ENCODE measurements around the gene LYSMD4.

Gene LYSMD4

DNA sequence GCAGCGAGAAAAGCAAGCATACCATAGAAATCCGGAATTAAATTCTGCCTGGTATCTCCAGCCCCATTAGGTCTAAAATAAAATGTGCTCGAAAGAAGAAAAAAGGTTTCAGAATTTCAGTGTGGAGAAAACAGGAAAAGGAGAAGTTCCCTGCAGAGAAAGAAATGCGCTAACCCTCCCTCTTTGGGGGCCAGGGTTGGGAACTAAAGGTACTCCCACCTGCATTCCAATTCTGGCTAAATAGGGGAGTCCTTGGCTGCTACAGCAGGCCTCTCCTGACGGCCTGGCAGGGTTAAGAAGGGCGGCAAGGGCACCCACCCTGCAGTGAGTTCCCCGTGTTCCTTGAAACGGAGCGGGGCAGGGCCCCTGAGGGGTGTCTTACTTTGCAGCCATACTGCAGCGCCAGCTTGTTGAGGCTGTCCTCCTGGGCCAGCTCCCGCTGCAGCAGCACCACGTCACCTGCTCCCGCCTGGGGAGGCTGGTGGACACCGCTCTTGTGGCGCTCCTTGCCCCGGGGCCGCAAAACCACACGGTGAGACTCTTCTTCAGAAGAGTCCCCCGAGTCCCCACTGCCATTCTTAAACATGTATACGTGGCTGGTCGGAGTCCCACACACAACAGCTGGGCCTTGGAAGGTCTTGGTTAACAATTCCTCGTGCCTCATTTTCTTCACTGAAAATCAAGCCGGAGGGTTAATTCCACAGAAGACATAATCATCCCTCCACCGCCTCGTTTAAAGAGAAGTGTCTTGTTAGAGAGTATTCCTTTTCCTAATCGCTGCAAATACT is 1.7 kb downstream of the LYSMD4 start:
- Histone ChIP-seq H3K27ac (ENCODE audit: extremely low read depth, low read depth, low read length) (no peak overlapping the region), H3K4me3 (ENCODE audit: low read depth, low read length) (no peak overlapping the region), H3K36me3 (ENCODE audit: control insufficient read depth in 2 of 2, insufficient read depth in 1 of 2, low read length in 2 of 2) (peaks cover 0 to 32% of the 10 kb centered on the region in 2 experiments; a peak in 2 of 3 replicates), H3K4me1 (ENCODE audit: control insufficient read depth, insufficient read depth, low read length) (peaks cover 5% of the 10 kb centered on the region; the same call in 1 of the 2 replicates), H3K9me3 (ENCODE audit: control insufficient read depth, insufficient read depth, low read depth, low read length) (no peaks in the 10 kb centered on the region)
- POLR2A ChIA-PET, result interaction anchor here (2.0 kb wide), 1 partner anchor 166 kb away, joined by 4 read pairs; the partner anchor contains the start of gene MEF2A
- CTCF ChIA-PET, result interaction anchor here (0.6 to 4.2 kb wide), 7 partner anchors 10 to 975 kb away, joined by 3 to 26 read pairs (median 9); no protein-coding TSS in a partner anchor
- TF ChIP-seq ZNF404 (tag by site-specific recombination; IDR thresholded peaks at IDR 0.05) (no peak), ZNF202 (tag by site-specific recombination; IDR thresholded peaks at IDR 0.05; ENCODE audit: borderline replicate concordance) (0 out of 2 replicates have a peak, but pooled peaks have one; percentile 12)

GRCh38 chr15:99729920-99730319 is 3.3 kb downstream of the LYSMD4 start:
- peak; percentile 57 for TF ChIP-seq ZNF654 (tag by site-specific recombination; IDR thresholded peaks at IDR 0.05; ENCODE audit: low read depth)
- TF ChIP-seq, protein P1, sequence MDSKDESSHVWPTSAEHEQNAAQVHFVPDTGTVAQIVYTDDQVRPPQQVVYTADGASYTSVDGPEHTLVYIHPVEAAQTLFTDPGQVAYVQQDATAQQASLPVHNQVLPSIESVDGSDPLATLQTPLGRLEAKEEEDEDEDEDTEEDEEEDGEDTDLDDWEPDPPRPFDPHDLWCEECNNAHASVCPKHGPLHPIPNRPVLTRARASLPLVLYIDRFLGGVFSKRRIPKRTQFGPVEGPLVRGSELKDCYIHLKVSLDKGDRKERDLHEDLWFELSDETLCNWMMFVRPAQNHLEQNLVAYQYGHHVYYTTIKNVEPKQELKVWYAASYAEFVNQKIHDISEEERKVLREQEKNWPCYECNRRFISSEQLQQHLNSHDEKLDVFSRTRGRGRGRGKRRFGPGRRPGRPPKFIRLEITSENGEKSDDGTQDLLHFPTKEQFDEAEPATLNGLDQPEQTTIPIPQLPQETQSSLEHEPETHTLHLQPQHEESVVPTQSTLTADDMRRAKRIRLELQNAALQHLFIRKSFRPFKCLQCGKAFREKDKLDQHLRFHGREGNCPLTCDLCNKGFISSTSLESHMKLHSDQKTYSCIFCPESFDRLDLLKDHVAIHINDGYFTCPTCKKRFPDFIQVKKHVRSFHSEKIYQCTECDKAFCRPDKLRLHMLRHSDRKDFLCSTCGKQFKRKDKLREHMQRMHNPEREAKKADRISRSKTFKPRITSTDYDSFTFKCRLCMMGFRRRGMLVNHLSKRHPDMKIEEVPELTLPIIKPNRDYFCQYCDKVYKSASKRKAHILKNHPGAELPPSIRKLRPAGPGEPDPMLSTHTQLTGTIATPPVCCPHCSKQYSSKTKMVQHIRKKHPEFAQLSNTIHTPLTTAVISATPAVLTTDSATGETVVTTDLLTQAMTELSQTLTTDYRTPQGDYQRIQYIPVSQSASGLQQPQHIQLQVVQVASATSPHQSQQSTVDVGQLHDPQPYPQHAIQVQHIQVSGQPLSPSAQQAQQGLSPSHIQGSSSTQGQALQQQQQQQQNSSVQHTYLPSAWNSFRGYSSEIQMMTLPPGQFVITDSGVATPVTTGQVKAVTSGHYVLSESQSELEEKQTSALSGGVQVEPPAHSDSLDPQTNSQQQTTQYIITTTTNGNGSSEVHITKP (tag by site-specific recombination; IDR thresholded peaks at IDR 0.05), result peak; percentile 60
- TF ChIP-seq ZBTB17 (tag by site-specific recombination; IDR thresholded peaks at IDR 0.05), result 0 out of 2 replicates have a peak, but pooled peaks have one; percentile 12
- TF ChIP-seq ZNF623 (tag by site-specific recombination; IDR thresholded peaks at IDR 0.05), result no peak
- peak; percentile 61 for TF ChIP-seq PRDM1 (tag by site-specific recombination; IDR thresholded peaks at IDR 0.05)
- TF ChIP-seq ZNF391 (tag by site-specific recombination; IDR thresholded peaks at IDR 0.05; ENCODE audit: borderline replicate concordance, low read depth), result no peak
- TF ChIP-seq, protein P2, sequence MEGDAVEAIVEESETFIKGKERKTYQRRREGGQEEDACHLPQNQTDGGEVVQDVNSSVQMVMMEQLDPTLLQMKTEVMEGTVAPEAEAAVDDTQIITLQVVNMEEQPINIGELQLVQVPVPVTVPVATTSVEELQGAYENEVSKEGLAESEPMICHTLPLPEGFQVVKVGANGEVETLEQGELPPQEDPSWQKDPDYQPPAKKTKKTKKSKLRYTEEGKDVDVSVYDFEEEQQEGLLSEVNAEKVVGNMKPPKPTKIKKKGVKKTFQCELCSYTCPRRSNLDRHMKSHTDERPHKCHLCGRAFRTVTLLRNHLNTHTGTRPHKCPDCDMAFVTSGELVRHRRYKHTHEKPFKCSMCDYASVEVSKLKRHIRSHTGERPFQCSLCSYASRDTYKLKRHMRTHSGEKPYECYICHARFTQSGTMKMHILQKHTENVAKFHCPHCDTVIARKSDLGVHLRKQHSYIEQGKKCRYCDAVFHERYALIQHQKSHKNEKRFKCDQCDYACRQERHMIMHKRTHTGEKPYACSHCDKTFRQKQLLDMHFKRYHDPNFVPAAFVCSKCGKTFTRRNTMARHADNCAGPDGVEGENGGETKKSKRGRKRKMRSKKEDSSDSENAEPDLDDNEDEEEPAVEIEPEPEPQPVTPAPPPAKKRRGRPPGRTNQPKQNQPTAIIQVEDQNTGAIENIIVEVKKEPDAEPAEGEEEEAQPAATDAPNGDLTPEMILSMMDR (tag by site-specific recombination; IDR thresholded peaks at IDR 0.05), result peak; percentile 60; the same call in 1 of the 2 replicates
- Histone ChIP-seq H3K4me3 (ENCODE audit: low read depth, low read length) (no peak overlapping the region), H3K4me1 (ENCODE audit: control insufficient read depth, insufficient read depth, low read length) (peaks cover 5% of the 10 kb centered on the region; the same call in 1 of the 2 replicates), H3K27ac (ENCODE audit: extremely low read depth, low read depth, low read length) (no peak overlapping the region), H3K9me3 (ENCODE audit: control insufficient read depth, insufficient read depth, low read depth, low read length) (no peaks in the 10 kb centered on the region), H3K36me3 (ENCODE audit: control insufficient read depth in 2 of 2, insufficient read depth in 1 of 2, low read length in 2 of 2) (peaks cover 0 to 32% of the 10 kb centered on the region in 2 experiments; a peak in 2 of 3 replicates)
- POLR2A ChIA-PET, result no interaction called here
- CTCF ChIA-PET, result interaction anchor here (0.8 to 4.2 kb wide), 8 partner anchors 11 to 462 kb away, joined by 3 to 22 read pairs (median 4); no protein-coding TSS in a partner anchor

DNA sequence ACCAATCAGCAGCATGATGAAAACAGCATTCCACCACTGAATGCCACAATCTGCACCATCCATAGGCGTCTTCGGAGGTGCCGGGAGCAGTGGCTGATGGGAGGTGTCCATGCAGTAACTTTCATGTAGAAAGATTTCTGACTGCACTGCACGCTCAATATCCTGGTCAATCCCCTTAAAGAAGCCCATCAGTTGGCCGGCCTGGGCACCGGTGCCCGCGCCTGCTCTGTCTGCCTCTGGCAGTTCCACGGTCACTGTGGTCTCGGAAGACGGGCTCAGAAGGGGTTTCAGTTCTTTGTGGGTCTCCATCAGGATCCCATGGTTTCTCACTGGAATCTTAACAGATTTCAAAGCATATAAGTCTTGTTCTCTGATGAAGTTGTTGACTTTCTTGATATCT is 3.9 kb downstream of the LYSMD4 start:
- Histone ChIP-seq H3K4me1 (ENCODE audit: control insufficient read depth, insufficient read depth, low read length) (peaks cover 5% of the 10 kb centered on the region; the same call in 1 of the 2 replicates), H3K9me3 (ENCODE audit: control insufficient read depth, insufficient read depth, low read depth, low read length) (no peaks in the 10 kb centered on the region), H3K4me3 (ENCODE audit: low read depth, low read length) (no peak overlapping the region), H3K36me3 (ENCODE audit: control insufficient read depth in 2 of 2, insufficient read depth in 1 of 2, low read length in 2 of 2) (peaks cover 0 to 32% of the 10 kb centered on the region in 2 experiments; a peak in 2 of 3 replicates), H3K27ac (ENCODE audit: extremely low read depth, low read depth, low read length) (no peak overlapping the region)
- POLR2A ChIA-PET, result no interaction called here
- CTCF ChIA-PET, result interaction anchor here (0.8 to 4.2 kb wide), 9 partner anchors 12 to 462 kb away, joined by 3 to 22 read pairs (median 4); no protein-coding TSS in a partner anchor
- TF ChIP-seq ZXDB (tag by site-specific recombination; IDR thresholded peaks at IDR 0.05) (no peak), YY2 (tag by site-specific recombination; IDR thresholded peaks at IDR 0.05) (no peak), ZNF777 (tag by site-specific recombination; IDR thresholded peaks at IDR 0.05; ENCODE audit: borderline replicate concordance) (no peak), ZNF221 (tag by site-specific recombination; IDR thresholded peaks at IDR 0.05; ENCODE audit: borderline replicate concordance) (no peak), OVOL3 (tag by site-specific recombination; IDR thresholded peaks at IDR 0.05) (no peak), KLF10 (tag by site-specific recombination; IDR thresholded peaks at IDR 0.05) (no peak), ZBTB49 (tag by site-specific recombination; IDR thresholded peaks at IDR 0.05; ENCODE audit: low read depth) (no peak)
- TF ChIP-seq, protein P3, sequence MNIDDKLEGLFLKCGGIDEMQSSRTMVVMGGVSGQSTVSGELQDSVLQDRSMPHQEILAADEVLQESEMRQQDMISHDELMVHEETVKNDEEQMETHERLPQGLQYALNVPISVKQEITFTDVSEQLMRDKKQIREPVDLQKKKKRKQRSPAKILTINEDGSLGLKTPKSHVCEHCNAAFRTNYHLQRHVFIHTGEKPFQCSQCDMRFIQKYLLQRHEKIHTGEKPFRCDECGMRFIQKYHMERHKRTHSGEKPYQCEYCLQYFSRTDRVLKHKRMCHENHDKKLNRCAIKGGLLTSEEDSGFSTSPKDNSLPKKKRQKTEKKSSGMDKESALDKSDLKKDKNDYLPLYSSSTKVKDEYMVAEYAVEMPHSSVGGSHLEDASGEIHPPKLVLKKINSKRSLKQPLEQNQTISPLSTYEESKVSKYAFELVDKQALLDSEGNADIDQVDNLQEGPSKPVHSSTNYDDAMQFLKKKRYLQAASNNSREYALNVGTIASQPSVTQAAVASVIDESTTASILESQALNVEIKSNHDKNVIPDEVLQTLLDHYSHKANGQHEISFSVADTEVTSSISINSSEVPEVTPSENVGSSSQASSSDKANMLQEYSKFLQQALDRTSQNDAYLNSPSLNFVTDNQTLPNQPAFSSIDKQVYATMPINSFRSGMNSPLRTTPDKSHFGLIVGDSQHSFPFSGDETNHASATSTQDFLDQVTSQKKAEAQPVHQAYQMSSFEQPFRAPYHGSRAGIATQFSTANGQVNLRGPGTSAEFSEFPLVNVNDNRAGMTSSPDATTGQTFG (tag by site-specific recombination; IDR thresholded peaks at IDR 0.05; ENCODE audit: borderline replicate concordance), result no peak

All from HEK293 (cell line).